MM.1S (cell line): ENCODE measurements around the gene SERPINB4.

Experiments
- DNase-seq: peaks from one replicate; pipeline ENCODE4 v3.0.0-alpha.2; 2015
- H2AFZ ChIP-seq: fragments of 300-600 bp; sonication (generic); 2 replicates; pipeline ENCODE4 v1.6.0; 2016; ENCODE audit warnings: antibody characterized with exemption, low read length
- H3F3A ChIP-seq: fragments of 300-600 bp; sonication (generic); 2 replicates; pipeline ENCODE4 v1.6.1; 2016; ENCODE audit warnings: mild to moderate bottlenecking, antibody characterized with exemption, low read length, moderate library complexity, mixed read lengths; ENCODE audit not compliant: insufficient read depth
- H3K27ac ChIP-seq: fragments of 300-600 bp; sonication (generic); 2 replicates; pipeline ENCODE4 v1.5.1; 2016; ENCODE audit warnings: mild to moderate bottlenecking, low read length
- H3K27me3 ChIP-seq: fragments of 300-600 bp; sonication (generic); replicated peaks from 2 replicates; pipeline ENCODE4 v1.6.0; 2016; ENCODE audit warnings: low read length; ENCODE audit not compliant: insufficient read depth
- H3K36me3 ChIP-seq: fragments of 300-600 bp; sonication (generic); replicated peaks from 2 replicates; pipeline ENCODE4 v1.6.1; 2016; ENCODE audit warnings: mild to moderate bottlenecking, low read length, mixed read lengths; ENCODE audit not compliant: insufficient read depth
- H3K4me1 ChIP-seq: fragments of 300-600 bp; sonication (generic); 2 replicates; pipeline ENCODE4 v1.6.1; 2016; ENCODE audit warnings: low read length, mixed read lengths
- H3K4me2 ChIP-seq: fragments of 300-600 bp; sonication (generic); 2 replicates; pipeline ENCODE4 v1.6.0; 2016; ENCODE audit warnings: low read depth, low read length
- H3K4me3 ChIP-seq: fragments of 300-600 bp; sonication (generic); 2 replicates; pipeline ENCODE4 v1.5.1; 2016; ENCODE audit warnings: low read length, mixed read lengths
- H3K79me2 ChIP-seq: fragments of 300-600 bp; sonication (generic); 2 replicates; pipeline ENCODE4 v1.6.1; 2016; ENCODE audit warnings: mixed run types, low read length, mixed read lengths
- H3K9ac ChIP-seq: fragments of 300-600 bp; sonication (generic); 2 replicates; pipeline ENCODE4 v1.6.1; 2016; ENCODE audit warnings: low read length, mixed read lengths
- H3K9me2 ChIP-seq: fragments of 300-600 bp; sonication (generic); replicated peaks from 2 replicates; pipeline ENCODE4 v1.6.1; 2016; ENCODE audit warnings: mild to moderate bottlenecking, low read length, mixed read lengths; ENCODE audit not compliant: insufficient read depth
- H3K9me3 ChIP-seq: fragments of 300-600 bp; sonication (generic); replicated peaks from 2 replicates; pipeline ENCODE4 v1.6.1; 2016; ENCODE audit warnings: mild to moderate bottlenecking, low read length, mixed read lengths; ENCODE audit not compliant: insufficient read depth
- H4K20me1 ChIP-seq: fragments of 300-600 bp; sonication (generic); 2 replicates; pipeline ENCODE4 v1.6.1; 2016; ENCODE audit warnings: mild to moderate bottlenecking, low read length, moderate library complexity, mixed read lengths; ENCODE audit not compliant: insufficient read depth
- EZH2 ChIP-seq: fragments of 300-600 bp; sonication (generic); optimal IDR thresholded peaks from 2 replicates; pipeline ENCODE3; 2017; ENCODE audit warnings: low read depth, mild to moderate bottlenecking, antibody characterized with exemption, low read length, mixed read lengths
- EZH2phosphoT487 ChIP-seq: fragments of 300-600 bp; sonication (generic); IDR thresholded peaks from 2 replicates; pipeline ENCODE4 v1.6.1; 2018; ENCODE audit warnings: antibody characterized with exemption, low read length
- TF ChIP-seq, protein P1 (sequence below): fragments of 300-600 bp; sonication (generic); IDR thresholded peaks from 2 replicates; pipeline ENCODE4 v1.5.1; 2016; ENCODE audit warnings: antibody characterized with exemption, low read length, mixed read lengths

The SERPINB4 gene

DNA sequence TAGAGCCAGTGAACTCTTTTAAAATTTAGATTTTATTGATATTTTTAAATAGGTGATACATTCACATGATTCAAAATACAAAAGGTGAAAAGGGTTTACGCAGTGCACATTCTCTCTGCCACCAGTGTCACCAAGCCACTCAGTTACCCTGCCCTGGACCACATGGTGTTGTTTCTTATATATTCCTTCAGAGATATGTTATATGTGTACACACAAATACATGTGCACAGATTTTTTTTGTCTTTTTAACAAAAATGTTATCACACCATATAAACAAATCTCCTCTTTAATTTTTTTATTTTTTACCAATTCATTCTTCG lies 26.2 kb downstream of the SERPINB4 start:
- H3K36me3 ChIP-seq = no peaks in the 10 kb centered on the region
- no peak for TF ChIP-seq EZH2
- TF ChIP-seq, protein P1, sequence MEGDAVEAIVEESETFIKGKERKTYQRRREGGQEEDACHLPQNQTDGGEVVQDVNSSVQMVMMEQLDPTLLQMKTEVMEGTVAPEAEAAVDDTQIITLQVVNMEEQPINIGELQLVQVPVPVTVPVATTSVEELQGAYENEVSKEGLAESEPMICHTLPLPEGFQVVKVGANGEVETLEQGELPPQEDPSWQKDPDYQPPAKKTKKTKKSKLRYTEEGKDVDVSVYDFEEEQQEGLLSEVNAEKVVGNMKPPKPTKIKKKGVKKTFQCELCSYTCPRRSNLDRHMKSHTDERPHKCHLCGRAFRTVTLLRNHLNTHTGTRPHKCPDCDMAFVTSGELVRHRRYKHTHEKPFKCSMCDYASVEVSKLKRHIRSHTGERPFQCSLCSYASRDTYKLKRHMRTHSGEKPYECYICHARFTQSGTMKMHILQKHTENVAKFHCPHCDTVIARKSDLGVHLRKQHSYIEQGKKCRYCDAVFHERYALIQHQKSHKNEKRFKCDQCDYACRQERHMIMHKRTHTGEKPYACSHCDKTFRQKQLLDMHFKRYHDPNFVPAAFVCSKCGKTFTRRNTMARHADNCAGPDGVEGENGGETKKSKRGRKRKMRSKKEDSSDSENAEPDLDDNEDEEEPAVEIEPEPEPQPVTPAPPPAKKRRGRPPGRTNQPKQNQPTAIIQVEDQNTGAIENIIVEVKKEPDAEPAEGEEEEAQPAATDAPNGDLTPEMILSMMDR = no peak
- TF ChIP-seq EZH2phosphoT487 = no peak
- H3K4me2 ChIP-seq = no peak overlapping the region
- no peak overlapping the region for H2AFZ ChIP-seq
- H3F3A ChIP-seq = no peaks in the 10 kb centered on the region
- no peaks in the 10 kb centered on the region for H3K9me3 ChIP-seq
- no peak overlapping the region for H3K27ac ChIP-seq
- H3K4me1 ChIP-seq = peaks cover 6% of the 10 kb centered on the region; the same call in 1 of the 2 replicates
- H3K9ac ChIP-seq = no peak overlapping the region
- H4K20me1 ChIP-seq = no peaks in the 10 kb centered on the region
- no peak for DNase-seq
- no peak overlapping the region for H3K4me3 ChIP-seq
- no peaks in the 10 kb centered on the region for H3K79me2 ChIP-seq
- H3K27me3 ChIP-seq = no peaks in the 10 kb centered on the region
- no peaks in the 10 kb centered on the region for H3K9me2 ChIP-seq

DNA sequence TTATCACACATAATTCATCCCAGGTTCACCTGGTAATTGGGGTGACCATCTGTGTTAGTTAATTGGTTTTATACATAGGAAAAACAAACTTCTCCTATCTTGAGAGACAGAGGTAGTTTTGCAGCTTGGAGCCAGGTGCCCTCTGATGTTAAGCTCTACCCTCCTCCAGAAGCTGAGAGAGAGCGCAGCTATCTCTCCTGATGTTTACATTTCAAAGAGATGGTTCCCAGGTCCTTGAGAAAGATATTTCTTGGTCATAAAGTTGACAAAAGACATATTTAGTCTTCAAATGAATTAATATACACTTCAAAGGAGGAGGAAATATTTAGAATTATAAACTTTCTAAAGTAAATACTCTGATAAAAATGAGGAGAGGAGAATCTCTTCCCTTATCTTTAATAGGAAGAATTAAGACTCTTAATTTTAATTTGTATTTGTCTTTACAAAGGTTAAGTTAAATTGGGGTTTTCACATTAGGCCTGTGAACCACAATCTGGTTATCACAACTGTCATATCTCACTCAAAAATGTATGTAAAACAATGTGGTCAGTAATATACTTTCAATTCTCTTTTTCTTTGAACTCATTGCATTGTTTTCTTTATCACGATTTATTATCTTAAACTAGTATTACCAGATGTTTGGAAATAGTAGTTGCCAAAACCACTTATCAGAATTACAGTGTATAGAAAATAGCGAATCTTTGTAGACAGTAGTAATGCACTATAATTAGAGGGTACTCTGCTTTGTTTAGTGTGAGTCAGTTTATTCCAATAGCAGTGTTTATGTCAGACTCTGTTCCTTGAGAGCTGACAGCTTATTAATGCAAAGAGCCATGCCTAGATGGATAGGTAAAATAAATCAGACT lies 26.8 kb downstream of the SERPINB4 start:
- Histone ChIP-seq H3K36me3 (no peaks in the 10 kb centered on the region), H3K27me3 (no peaks in the 10 kb centered on the region)
- TF ChIP-seq, protein P1 = no peak
- no peak for TF ChIP-seq EZH2phosphoT487
- TF ChIP-seq EZH2 = no peak

GRCh38 chr18:63613420-63613819 lies 30.6 kb downstream of the SERPINB4 start:
- Histone ChIP-seq H4K20me1 (no peaks in the 10 kb centered on the region), H3K4me3 (no peak overlapping the region), H3K9me2 (no peaks in the 10 kb centered on the region), H3K79me2 (no peaks in the 10 kb centered on the region), H3F3A (no peaks in the 10 kb centered on the region), H3K36me3 (no peaks in the 10 kb centered on the region), H3K27ac (no peak overlapping the region), H3K4me2 (no peak overlapping the region), H3K9ac (no peak overlapping the region), H3K27me3 (no peaks in the 10 kb centered on the region), H2AFZ (no peak overlapping the region), H3K9me3 (no peaks in the 10 kb centered on the region), H3K4me1 (peaks cover 6% of the 10 kb centered on the region; the same call in 1 of the 2 replicates)
- DNase-seq = no peak
- TF ChIP-seq, protein P1 = no peak
- TF ChIP-seq EZH2 (no peak), EZH2phosphoT487 (no peak)

More for the DNA sequence above, 26.8 kb downstream of the SERPINB4 start:
- peaks cover 6% of the 10 kb centered on the region; the same call in 1 of the 2 replicates for H3K4me1 ChIP-seq
- H3K4me2 ChIP-seq = no peak overlapping the region
- no peaks in the 10 kb centered on the region for H3K9me3 ChIP-seq
- DNase-seq = peak; percentile 33
- H3F3A ChIP-seq = no peaks in the 10 kb centered on the region
- H3K79me2 ChIP-seq = no peaks in the 10 kb centered on the region
- no peak overlapping the region for H3K9ac ChIP-seq
- H4K20me1 ChIP-seq = no peaks in the 10 kb centered on the region
- H3K4me3 ChIP-seq = no peak overlapping the region
- H2AFZ ChIP-seq = no peak overlapping the region
- no peak overlapping the region for H3K27ac ChIP-seq
- no peaks in the 10 kb centered on the region for H3K9me2 ChIP-seq
